Heart right ventricle (tissue), 16 donors: Measurements from ENCODE around the gene DDX56. TPM values are rescaled to one million over a fixed set of nuclear protein-coding genes. Genes with fewer than 3 reads are reported as not detected.

Source experiments
- ATAC-seq, 8 donors: fragments of 200-7000 bp; cut with Tn5 transposase; one replicate each; pipeline ENCODE4 v1.9.1; 2020; ENCODE audit warnings: mild to moderate bottlenecking in 8 of 8, moderate library complexity in 8 of 8, moderate number of reproducible peaks in 1 of 8
- DNase-seq, 2 donors: peaks; one replicate each; pipeline ENCODE4 v3.0.0-alpha.2; 2020
- H3K27ac ChIP-seq, 10 donors: fragments of 200-600 bp; sonication (generic) in 2 of 10; one replicate each; pipeline versions ENCODE4 v1.5.0 to v1.8.0; 2020 to 2022; ENCODE audit warnings: mild to moderate bottlenecking in 3 of 10
- H3K27me3 ChIP-seq, 7 donors: fragments of 200-600 bp; one replicate each; pipeline ENCODE4 v1.8.0; 2021 to 2022; ENCODE audit warnings: mild to moderate bottlenecking in 2 of 7
- H3K36me3 ChIP-seq, 9 donors: fragments of 200-600 bp; sonication (generic) in 1 of 9; one replicate each; pipeline versions ENCODE4 v1.5.0 to v1.8.0; 2020 to 2022; ENCODE audit warnings: mild to moderate bottlenecking in 2 of 9
- H3K4me1 ChIP-seq, 9 donors: fragments of 200-600 bp; sonication (generic) in 1 of 9; one replicate each; pipeline versions ENCODE4 v1.5.0 to v1.8.0; 2020 to 2022; ENCODE audit warnings: mild to moderate bottlenecking in 4 of 9
- H3K4me3 ChIP-seq, 10 donors: fragments of 200-600 bp; sonication (generic) in 2 of 10; one replicate each; pipeline versions ENCODE4 v1.5.0 to v1.8.0; 2020 to 2022; ENCODE audit warnings: mild to moderate bottlenecking in 7 of 10, moderate library complexity in 2 of 10
- H3K9me3 ChIP-seq, 11 donors: fragments of 200-600 bp in 10 of 11; sonication (generic) in 2 of 11; one replicate each; pipeline versions ENCODE4 v1.5.0 to v1.8.0; 2013 to 2022; ENCODE audit warnings: mild to moderate bottlenecking in 2 of 11, control low read depth in 1 of 11, moderate library complexity in 1 of 11
- CTCF ChIP-seq, 9 donors: fragments of 200-600 bp; sonication (generic) in 2 of 9; IDR thresholded peaks; one replicate each; pipeline versions ENCODE4 v1.5.0 to v1.8.0; 2021 to 2022; ENCODE audit warnings: antibody characterized with exemption in 9 of 9, mild to moderate bottlenecking in 5 of 9, moderate library complexity in 1 of 9
- WGBS, 2 donors: extraction: QIAGEN DNeasy Blood & Tissue Kit; methylation state at CpG; one replicate each; pipeline ENCODE4 v1.1.7; 2013; ENCODE audit warnings: inconsistent platforms in 1 of 2; 5-methylcytosine and 5-hydroxymethylcytosine counted together
- intact Hi-C, 10 donors: fragments of 100-400 bp; cut with DNase I; formaldehyde crosslinking; loops; one replicate each; pipeline versions ENCODE4 v1.11.1 to v1.14.2; 2022
- polyA plus RNA-seq, 2 donors: library from polyadenylated mRNA; stranded (reverse); fragments of 200-250 nt; gene quantifications; one replicate each; pipeline ENCODE4 v1.2.3, GENCODE V29; 2013
- total RNA-seq, 10 donors: library from RNA; stranded (reverse); fragmentation: NEBNext Ultra II Directional in 3 of 10; extraction: Animal tissue kit (Norgen Biotek cat#: 25700) in 3 of 10; gene quantifications; one replicate each; pipeline versions ENCODE4 v1.2.1 to v1.2.4, GENCODE V29; 2021 to 2023
- donor health status: Arrhythmogenic right ventricular cardiomyopathy.
- donor health status: ischemic (EF 13 %, LVEDD 7.1; RV severe dilation, severe dysfunction).
- donor health status: healthy with polysubstance abuse.
- donor health status: DM: no; HTN: yes; CAD: no.
- donor health status: DM: no; HTN: no; CAD: no.
- donor health status: ischemic (EF 25% LVEDD 6.9; RV normal size, moderate dysfunction).
- donor health status: ischemic (EF 25% LVEDD 5.7; RV mildly dilated, moderate dysfunction).
- donor health status: healthy.
- donor health status: DM: yes; HTN: yes; CAD: no.
- donor health status: Ischemic cardiomyopathy.
- donor health status: ischemic (EF 35%, LVEDD 5.7; RV mildly dilated, moderate dysfunction).
- donor health status: nonischemic (EF 11% LVEDD 7.7; RV severe dilation, severe dysfunction).
- donor health status: DM: yes; HTN: yes; CAD: no.
- donor health status: PGD.
- donor health status: ischemic (EF 29% LVEDD 5.4; RV normal size, mild dysfunction).
- donor health status: nonischemic (EF 23%, LVEDD 6.1; RV moderate dilation, normal function).

The DDX56 gene
- total and polyA plus RNA-seq, 12 donors, result 23.2 to 100 (median 29.0) TPM

- 91 to 93% methylated on average over 9 of the region's 9 CpGs for WGBS, 2 donors
- Histone ChIP-seq H3K9me3 (no peaks in the 10 kb centered on the region), H3K4me3 (no peak overlapping the region), H3K36me3 (peaks cover 0 to 80% (median 67%) of the 10 kb centered on the region in 9 donors), H3K4me1 (peaks cover 5 to 37% (median 22%) of the 10 kb centered on the region in 9 donors), H3K27me3 (no peaks in the 10 kb centered on the region), H3K27ac (no peak overlapping the region)
- DNase-seq (no peak), ATAC-seq (no peak)
- intact Hi-C loops, result loop anchor here in 9 of 10 donors (5.0 to 10.0 kb wide), 6 partner anchors 83 to 335 kb away; no protein-coding TSS in a partner anchor
- TF ChIP-seq CTCF (IDR thresholded peaks at IDR 0.05), result no peak
Measured at GRCh38 chr7:44569959-44570358, 3.7 kb downstream of the DDX56 start.

GRCh38 chr7:44568771-44569560, 4.7 kb downstream of the DDX56 start:
- 92 to 93% methylated on average over 17 of the region's 17 CpGs for WGBS, 2 donors
- H3K9me3 ChIP-seq, result no peaks in the 10 kb centered on the region
- H3K4me1 ChIP-seq, result peaks cover 2 to 30% (median 13%) of the 10 kb centered on the region in 9 donors
- ATAC-seq (no peak), DNase-seq (no peak)
- H3K27me3 ChIP-seq, result no peaks in the 10 kb centered on the region
- no peak overlapping the region for H3K4me3 ChIP-seq
- H3K36me3 ChIP-seq, result peaks cover 0 to 90% (median 76%) of the 10 kb centered on the region in 9 donors
- intact Hi-C loops, result loop anchor here in 8 of 10 donors (5.0 to 10.0 kb wide), 5 partner anchors 84 to 334 kb away; no protein-coding TSS in a partner anchor
- no peak for TF ChIP-seq CTCF (IDR thresholded peaks at IDR 0.05)
- no peak overlapping the region for H3K27ac ChIP-seq

GRCh38 chr7:44567884-44568283, 5.8 kb downstream of the DDX56 start:
- Histone ChIP-seq H3K9me3 (no peaks in the 10 kb centered on the region), H3K36me3 (peaks cover 0 to 99% (median 77%) of the 10 kb centered on the region in 9 donors), H3K4me1 (peaks cover 2 to 23% (median 10%) of the 10 kb centered on the region in 9 donors), H3K27ac (no peak overlapping the region), H3K4me3 (no peak overlapping the region), H3K27me3 (no peaks in the 10 kb centered on the region)
- intact Hi-C loops, result loop anchor here in 8 of 10 donors (5.0 to 10.0 kb wide), 5 partner anchors 83 to 333 kb away; no protein-coding TSS in a partner anchor
- TF ChIP-seq CTCF (IDR thresholded peaks at IDR 0.05), result no peak
- DNase-seq, result no peak
- 91 to 95% methylated on average over 6 of the region's 6 CpGs for WGBS, 2 donors
- no peak for ATAC-seq

- intact Hi-C loops, result loop anchor here in 8 of 10 donors (5.0 to 10.0 kb wide), 5 partner anchors 82 to 332 kb away; no protein-coding TSS in a partner anchor
- Histone ChIP-seq H3K4me3 (no peak overlapping the region), H3K27ac (no peak overlapping the region), H3K36me3 (peaks cover 0 to 88% (median 66%) of the 10 kb centered on the region in 9 donors), H3K27me3 (no peaks in the 10 kb centered on the region), H3K9me3 (no peaks in the 10 kb centered on the region), H3K4me1 (peaks cover 0 to 14% (median 0%) of the 10 kb centered on the region in 9 donors)
- DNase-seq, result no peak
- ATAC-seq, result no peak
- TF ChIP-seq CTCF (IDR thresholded peaks at IDR 0.05), result no peak
- 93 to 98% methylated on average over 5 of the region's 5 CpGs for WGBS, 2 donors
Measured at GRCh38 chr7:44566680-44567079, 7.0 kb downstream of the DDX56 start.
